HG02885 (cell line): Measurements from ENCODE around the gene MDH2.
"Not testable (repeated sequence)": the region's sequence is repeated elsewhere in the genome, so short reads cannot be mapped to it uniquely, and the experiment has no call there.

Experiments used
- ATAC-seq: cut with Tn5 transposase; IDR thresholded peaks from one replicate; pipeline ENCODE4 v1.9.1; 2021; ENCODE audit warnings: mild to moderate bottlenecking; ENCODE audit not compliant: unreplicated experiment, poor library complexity

Gene MDH2

DNA sequence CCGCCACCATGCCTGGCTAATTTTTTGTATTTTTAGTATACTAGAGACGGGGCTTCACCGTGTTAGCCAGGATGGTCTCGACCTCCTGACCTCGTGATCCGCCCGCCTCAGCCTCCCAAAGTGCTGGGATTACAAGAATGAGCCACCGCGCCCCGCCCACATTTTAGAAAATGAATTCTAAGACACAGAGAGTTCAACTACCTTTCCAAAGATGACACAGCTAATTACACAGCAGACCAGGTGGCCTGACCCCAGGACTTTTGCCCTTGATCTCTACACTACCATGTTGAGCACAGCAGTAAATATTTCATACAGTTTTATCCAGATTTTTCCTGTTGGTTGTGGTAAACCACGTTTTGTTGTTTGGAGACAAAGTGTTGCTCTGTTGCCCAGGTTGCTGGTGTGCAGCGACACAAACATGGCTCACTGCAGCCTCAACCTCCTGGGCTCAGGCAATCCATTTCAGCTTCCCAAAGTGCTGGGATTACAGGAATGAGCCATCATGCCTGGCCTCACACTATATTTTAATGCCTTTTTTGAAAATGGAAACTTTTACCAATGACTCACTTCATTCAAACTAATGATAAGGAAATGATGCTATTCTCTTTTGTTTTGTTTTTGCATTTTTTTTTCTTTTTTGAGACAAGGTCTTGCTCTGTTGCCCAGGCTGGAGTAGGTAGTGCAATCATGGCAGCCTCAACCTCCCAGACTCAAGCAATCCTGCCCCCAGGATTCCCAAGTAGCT lies 54.0 kb downstream of the MDH2 start:
- ATAC-seq = not testable (repeated sequence)

DNA sequence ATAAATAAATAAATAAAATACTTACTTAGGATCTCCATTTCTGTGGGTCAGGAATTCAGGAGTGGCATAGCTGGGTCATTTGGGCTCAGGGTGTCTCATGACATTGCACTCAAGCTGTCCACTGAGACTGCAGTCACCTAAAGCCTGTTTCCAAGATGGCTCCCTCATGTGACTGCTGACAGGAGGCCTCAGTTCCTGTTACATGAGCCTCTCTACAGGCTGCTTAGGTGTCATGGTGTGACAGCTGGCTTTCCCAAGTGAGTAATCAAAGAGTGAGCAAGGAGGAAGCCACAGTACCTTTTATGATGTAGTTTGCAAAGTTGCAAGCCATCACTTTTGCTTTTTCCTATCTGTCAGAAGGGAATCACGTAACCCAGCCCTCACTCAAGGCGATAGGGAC lies 55.9 kb downstream of the MDH2 start:
- ATAC-seq = not testable (repeated sequence)

DNA sequence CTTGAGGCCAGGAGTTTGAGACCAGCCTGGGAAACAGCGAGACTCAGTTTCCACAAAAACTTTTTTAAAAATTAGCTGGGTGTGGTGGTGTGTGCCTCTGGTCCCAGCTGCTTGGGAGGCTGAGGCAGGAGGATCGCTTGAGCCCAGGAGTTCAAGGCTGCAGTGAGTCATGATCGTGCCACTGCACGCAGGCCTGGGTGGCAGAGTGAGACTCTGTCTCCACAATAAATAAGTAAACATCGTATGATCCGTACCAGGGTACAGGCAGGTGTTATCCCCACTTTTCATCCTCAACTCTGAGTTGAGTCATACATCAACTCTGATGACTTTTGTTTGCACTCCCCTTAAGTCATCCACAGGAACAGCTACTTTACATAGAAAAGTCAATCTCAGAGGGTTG lies 58.2 kb downstream of the MDH2 start:
- not testable (repeated sequence) for ATAC-seq

DNA sequence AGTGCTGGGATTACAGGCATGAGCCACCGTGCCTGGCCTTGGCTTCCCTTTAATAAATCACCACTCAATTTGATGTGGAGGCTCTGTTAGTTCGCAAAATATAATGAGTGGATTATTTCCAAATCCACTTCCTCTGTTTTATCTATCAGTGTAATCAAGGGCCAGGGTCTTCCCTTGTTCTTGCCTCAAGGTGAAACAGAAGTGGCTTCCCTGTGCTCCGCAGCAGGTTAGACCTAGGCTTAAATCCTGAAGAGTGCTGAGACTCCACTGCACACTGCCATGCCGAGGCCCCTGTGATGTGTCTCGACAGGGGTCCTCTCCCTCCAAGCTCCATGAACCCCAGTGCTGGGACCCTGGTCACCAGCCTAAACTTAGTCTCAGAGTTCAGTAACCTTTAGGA lies 59.0 kb downstream of the MDH2 start:
- no peak for ATAC-seq

DNA sequence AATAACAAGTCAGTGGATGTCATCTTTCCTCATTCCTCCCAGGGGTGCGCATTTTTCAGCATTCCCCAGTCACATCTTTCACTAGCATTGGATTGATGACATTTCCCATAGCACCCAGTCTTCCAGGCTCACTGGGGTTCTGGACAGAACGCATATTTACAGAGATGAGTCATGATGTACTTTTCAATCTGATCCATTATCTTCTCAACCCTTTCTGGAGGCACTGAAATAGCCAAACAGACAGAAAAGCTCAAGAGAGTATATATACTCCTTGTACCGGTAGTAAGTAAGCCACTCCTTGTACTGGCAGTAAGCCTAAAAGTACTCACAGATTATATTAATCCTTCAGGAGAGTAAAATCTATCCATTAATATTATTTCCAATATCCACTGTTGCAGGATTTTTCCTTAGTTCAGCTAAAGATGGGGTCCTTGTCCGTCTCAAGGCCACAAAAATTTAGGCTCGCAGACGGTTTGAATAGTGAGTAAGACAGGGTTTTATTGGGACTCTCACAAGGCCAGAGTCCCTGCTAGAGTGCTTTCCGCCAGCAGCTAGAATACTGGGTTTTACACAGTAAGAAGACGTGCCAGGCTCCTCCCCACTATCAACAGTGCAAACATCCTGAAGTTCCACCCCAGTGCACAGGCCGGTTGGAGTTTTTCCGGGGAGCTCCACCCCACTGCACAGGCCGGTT lies 60.8 kb downstream of the MDH2 start:
- no peak for ATAC-seq

DNA sequence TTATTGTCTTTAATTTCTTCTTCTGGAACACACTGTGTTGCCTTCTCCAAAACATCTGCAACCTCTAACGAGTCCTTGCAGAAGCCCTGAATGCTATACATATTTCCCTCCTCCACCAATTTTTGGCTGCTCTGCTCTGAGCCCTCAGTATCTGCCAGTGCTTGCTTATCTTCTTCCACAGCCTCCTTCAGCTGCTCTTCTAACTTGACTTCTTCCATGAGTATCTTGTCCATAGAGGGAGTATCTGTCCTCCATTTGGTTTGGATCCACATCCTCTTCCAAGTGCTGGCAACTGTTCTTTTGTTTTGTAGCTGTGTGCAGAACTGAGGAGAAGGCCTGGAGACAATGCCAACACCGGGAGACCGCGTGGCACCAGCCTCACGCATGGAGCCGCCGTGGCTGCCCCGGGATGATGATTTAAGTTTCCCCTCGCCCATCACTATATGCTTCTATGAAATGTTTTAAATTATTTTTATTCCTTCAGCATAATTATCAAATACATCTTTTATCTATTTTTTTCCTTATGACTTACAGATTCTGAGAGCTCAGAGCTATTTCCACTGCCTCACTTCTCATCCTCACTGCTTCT lies 65.2 kb downstream of the MDH2 start:
- ATAC-seq = not testable (repeated sequence)

DNA sequence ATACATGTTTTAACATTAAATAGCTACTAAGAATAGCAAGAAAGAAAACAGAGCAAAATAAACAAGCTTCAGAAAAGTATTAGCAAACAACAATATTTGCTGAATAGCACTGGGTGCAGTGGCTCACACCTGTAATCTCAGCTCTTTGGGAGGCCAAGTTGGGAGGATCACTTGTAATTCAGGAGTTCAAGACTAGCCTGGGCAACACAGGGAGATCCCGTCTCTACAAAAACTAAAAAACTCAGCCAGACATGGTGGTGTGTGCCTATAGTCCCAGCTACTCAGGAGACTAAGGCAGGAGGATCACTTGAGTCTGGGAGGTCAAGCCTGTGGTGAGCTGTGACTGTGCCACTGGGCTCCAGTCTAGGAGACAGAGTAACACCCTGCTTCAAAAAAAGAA lies 66.8 kb downstream of the MDH2 start:
- ATAC-seq = not testable (repeated sequence)
